GM13977 (cell line): Measurements from ENCODE around the gene CLEC2L.

Experiments
- DNase-seq: peaks from one replicate; pipeline ENCODE4 v3.0.0; 2012; ENCODE audit warnings: low spot score
- in situ Hi-C: fragments of 300-500 bp; cut with MboI; formaldehyde crosslinking; loops from one replicate; pipeline ENCODE4 v1.12.0; 2022; ENCODE audit warnings: low sequenced_read_pairs, low pct_unique_long_range_greater_than_20kb, mixed read lengths, inconsistent platforms; ENCODE audit not compliant: unreplicated experiment
- TF ChIP-seq, protein P1 (sequence below): IDR thresholded peaks from 2 replicates; pipeline ENCODE4 v1.5.1; 2012; ENCODE audit warnings: mild to moderate bottlenecking, control low read depth; ENCODE audit not compliant: insufficient read depth; ENCODE audit errors: extremely low read depth, missing control alignments

Gene CLEC2L

GRCh38 chr7:139523199-139523941 is at the start of gene CLEC2L:
TSS of gene CLEC2L (plus strand) at chr7:139523685. CDS start at chr7:139523928, 243 bp downstream.
- in situ Hi-C loops: no loop called here
- no peak for DNase-seq
- TF ChIP-seq, protein P1, sequence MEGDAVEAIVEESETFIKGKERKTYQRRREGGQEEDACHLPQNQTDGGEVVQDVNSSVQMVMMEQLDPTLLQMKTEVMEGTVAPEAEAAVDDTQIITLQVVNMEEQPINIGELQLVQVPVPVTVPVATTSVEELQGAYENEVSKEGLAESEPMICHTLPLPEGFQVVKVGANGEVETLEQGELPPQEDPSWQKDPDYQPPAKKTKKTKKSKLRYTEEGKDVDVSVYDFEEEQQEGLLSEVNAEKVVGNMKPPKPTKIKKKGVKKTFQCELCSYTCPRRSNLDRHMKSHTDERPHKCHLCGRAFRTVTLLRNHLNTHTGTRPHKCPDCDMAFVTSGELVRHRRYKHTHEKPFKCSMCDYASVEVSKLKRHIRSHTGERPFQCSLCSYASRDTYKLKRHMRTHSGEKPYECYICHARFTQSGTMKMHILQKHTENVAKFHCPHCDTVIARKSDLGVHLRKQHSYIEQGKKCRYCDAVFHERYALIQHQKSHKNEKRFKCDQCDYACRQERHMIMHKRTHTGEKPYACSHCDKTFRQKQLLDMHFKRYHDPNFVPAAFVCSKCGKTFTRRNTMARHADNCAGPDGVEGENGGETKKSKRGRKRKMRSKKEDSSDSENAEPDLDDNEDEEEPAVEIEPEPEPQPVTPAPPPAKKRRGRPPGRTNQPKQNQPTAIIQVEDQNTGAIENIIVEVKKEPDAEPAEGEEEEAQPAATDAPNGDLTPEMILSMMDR: no peak

DNA sequence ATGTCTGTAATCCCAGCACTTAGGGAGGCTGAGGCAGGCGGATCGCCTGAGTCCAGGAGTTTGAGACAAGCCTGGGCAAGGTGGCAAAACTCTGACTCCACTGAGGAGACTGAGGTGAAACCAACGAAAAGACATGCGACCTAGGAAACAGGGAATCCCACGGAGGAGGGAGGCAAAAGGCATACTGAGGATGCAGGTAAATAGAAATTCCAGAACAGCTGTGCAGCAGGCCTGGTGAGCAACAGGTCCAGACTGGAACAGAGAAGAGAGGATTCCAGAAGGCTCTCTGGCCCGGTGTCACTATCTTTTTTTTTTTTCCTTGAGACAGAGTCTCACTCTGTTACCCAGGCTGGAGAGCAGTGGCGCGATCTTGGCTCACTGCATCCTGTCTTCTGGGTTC is 47.3 kb upstream of the CLEC2L start:
- TF ChIP-seq, protein P1: no peak
- no peak for DNase-seq
- in situ Hi-C loops: no loop called here

- TF ChIP-seq, protein P1: no peak
- in situ Hi-C loops: no loop called here
- DNase-seq: no peak
Measured at GRCh38 chr7:139476891-139477290, 46.6 kb upstream of the CLEC2L start.

- in situ Hi-C loops: no loop called here
Measured at GRCh38 chr7:139479620-139480019, 43.9 kb upstream of the CLEC2L start.

DNA sequence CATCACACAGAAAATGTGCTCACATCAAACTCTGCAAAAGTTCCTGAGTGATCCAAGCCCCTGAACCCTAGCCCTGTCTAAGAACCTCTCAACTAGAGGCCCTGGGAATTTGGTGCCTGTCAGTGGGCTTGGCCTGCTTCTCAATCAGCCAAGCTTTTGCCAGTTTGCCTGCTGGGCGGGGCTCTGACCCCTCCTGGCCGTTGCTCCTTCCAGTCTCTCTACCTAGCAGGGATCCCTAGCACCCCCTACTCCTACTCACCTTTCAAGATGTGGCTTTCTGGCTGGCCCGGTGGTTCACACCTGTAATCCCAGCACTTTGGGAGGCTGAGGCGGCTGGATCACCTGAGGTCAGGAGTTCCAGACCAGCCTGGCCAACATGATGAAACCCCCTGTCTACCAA is 42.1 kb upstream of the CLEC2L start:
- TF ChIP-seq, protein P1: no peak
- DNase-seq: no peak
- in situ Hi-C loops: no loop called here

More at GRCh38 chr7:139479620-139480019, 43.9 kb upstream of the CLEC2L start:
- DNase-seq: no peak
- TF ChIP-seq, protein P1: no peak

DNA sequence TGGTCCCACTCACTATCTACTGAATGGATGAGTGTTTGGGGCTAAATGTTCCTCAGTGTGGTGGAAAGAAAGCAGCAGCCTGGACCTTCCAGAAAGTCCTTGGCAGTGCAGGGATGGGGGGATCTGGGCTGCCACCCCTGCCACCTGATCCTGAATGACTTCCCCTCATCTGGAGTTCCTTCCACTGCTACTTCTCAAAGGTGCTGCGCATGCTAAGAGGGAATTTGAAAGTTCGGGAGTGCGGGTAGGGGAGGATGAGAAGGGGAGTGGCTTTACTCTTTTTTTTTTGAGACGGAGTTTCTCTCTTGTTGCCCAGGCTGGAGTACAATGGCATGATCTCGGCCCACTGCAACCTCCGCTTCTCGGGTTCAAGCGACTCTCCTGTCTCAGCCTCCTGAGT is 41.4 kb upstream of the CLEC2L start:
- TF ChIP-seq, protein P1: no peak
- in situ Hi-C loops: no loop called here
- no peak for DNase-seq
